ENCODE results near the gene SFSWAP.
"Not testable (repeated sequence)": the region's sequence is repeated elsewhere in the genome, so short reads cannot be mapped to it uniquely, and the experiment has no call there.

Gene SFSWAP

GRCh38 chr12:131680392-131681256, 30.3 kb upstream of the SFSWAP start:
- not testable (repeated sequence) for DNase-seq

GRCh38 chr12:131681257-131681620, 29.7 kb upstream of the SFSWAP start:
- DNase-seq = no peak

- peak; percentile 37 for DNase-seq
Measured at GRCh38 chr12:131681746-131682509, 29.0 kb upstream of the SFSWAP start.

DNA sequence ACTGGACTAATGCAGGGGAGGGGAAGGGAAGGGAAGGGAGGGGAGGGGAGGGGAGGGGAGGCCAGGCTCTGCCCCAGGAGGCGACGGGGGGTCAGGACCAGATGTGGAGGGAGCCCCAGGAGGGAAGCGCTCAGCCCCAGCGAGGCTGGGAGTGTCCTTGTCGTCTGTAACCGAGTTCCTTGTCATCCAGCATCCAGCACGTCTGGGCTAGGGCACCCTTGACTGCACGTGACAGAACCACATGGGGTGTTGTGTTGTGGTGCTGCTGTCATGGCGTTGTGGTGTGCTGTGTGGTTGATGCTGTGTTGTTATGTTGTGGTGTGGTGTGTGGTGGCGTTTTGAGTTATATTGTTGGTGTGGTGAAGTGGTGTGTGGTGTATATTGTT, 28.4 kb upstream of the SFSWAP start:
- DNase-seq = no peak

GRCh38 chr12:131683266-131684014, 27.4 kb upstream of the SFSWAP start:
- no peak for DNase-seq

- DNase-seq = peak; percentile 16
Measured at GRCh38 chr12:131684015-131684725, 26.7 kb upstream of the SFSWAP start.

GRCh38 chr12:131687346-131688125, 23.4 kb upstream of the SFSWAP start:
- DNase-seq = no peak

DNA sequence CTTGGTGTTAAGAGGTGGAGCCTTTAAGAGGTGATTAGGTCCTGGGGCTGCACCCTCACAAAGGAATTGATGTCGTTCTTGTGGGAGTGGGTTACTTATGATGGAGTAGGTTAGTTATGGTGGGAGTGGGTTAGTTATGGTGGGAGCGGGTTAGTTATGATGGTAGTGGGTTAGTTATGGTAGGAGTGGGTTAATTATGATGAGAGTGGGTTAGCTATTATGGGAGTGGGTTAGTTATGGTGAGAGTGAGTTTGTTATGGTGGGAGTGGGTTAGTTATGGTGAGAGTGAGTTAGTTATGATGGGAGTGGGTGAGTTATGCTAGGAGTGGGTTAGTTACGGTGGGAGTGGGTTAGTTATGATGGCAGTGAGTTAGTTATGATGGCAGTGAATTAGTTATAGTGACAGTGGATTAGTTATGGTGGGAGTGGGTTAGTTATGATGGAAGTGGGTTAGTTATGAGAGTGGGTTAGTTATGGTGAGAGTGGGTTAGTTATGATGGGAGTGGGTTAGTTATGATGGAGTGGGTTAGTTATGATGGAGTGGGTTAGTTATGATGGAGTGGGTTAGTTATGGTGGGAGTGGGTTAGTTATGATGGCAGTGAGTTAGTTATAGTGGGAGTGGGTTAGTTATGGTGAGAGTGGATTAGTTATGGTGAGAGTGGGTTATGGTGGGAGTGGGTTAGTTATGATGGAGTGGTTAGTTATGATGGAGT, 22.6 kb upstream of the SFSWAP start:
- DNase-seq = no peak

GRCh38 chr12:131688845-131689154, 22.1 kb upstream of the SFSWAP start:
- DNase-seq = no peak

- no peak for DNase-seq
Measured at GRCh38 chr12:131690320-131690719, 20.6 kb upstream of the SFSWAP start.

DNA sequence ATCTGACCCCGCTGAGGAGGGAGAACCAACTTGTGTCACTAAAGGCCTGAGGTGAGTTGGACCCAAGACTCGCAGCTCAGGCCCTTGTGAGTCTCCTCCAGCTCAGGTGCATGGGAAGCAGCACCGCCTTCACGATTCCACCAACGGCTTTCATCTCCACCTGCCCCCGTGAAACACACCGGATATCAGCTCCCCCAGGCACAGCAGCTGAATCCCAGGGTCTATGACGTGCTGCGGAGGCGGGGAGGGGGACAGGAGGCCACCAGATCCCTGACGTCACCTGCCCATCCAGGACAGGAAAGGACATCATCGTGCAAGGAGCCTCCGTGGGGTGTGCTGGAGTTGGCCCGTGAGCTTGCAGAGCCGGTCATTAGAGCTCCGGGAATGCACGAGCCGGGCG, 18.5 kb upstream of the SFSWAP start:
- peak; percentile 9 for DNase-seq

DNA sequence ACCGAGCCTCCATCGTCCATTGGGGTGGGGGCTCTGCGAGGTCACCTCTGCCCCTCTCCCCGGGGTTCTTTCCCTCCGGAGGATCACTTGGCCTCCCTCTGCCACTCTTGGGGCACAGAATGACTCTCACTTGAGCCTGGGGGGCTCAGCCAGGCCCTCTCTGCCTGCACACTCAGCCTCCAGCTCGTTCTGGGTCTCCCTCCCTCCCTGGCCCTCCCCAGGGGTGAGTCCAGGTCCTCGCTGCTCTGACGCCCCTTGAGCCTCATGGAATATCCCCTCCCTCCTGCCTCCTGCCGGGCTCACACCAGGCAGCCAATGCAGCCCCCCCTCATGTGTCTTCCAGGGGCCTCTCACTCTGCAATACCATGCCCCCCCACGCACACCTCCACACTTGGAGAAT, 17.7 kb upstream of the SFSWAP start:
- no peak for DNase-seq

- DNase-seq = no peak
Measured at GRCh38 chr12:131694116-131694838, 16.6 kb upstream of the SFSWAP start.

DNA sequence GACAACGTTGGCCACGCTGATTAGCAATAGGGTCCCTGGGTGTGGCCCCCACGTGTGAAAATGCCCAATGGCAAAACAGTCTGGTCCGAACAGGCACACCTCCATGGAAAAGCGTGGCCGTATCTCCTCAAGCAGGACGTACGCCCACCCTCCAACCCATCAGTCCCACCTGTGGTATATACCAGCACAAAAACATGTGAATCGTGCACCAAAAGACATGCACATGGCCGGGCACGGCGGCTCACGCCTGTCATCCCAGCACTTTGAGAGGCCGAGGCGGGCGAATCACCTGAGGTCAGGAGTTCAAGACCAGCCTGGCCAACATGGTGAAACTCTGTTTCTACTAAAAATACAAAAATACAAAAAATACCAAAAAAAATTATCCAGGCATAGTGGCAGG, 14.9 kb upstream of the SFSWAP start:
- DNase-seq = no peak

GRCh38 chr12:131698286-131698685, 12.6 kb upstream of the SFSWAP start:
- no peak for DNase-seq

DNA sequence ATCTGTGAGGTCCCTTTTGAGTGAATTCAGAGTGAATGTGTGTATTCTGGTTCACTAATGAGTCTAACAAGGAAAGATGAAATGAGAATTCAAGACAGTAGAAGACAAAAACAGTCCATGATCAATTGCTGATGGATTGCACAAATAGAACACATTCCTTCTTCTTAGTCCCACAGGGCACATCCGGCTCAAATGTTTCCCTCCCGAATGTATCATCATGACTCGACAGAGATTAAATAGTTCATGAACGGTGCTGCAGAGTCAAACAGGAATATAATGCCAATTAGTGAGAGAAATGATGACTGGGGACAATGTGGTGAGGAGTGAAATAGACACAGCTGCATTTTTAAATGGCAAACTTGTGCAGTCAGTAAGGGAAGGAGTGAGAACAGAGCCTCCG, 11.5 kb upstream of the SFSWAP start:
- DNase-seq = no peak

GRCh38 chr12:131700271-131700670, 10.6 kb upstream of the SFSWAP start:
- no peak for DNase-seq

GRCh38 chr12:131701705-131702572, 9.0 kb upstream of the SFSWAP start:
- no peak for DNase-seq

DNA sequence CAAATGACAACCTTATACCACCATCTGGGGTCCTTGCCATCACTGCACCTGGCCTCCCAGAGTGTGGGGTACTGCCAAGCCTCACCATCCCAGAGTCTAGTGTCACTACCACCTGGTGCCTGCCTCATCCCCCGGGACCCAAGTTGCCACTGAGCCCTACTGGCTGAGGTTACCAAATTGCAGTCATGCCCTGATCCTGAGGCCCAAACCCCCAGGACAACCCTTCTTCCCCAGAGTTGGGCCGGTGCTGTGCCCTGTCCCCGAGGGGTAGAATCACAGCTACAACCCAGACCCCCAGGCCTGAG, 8.4 kb upstream of the SFSWAP start:
- no peak for DNase-seq

GRCh38 chr12:131703161-131703560, 7.7 kb upstream of the SFSWAP start:
- DNase-seq = no peak
